ENCODE measurements around the gene RBM39.

GRCh38 chr20:35715652-35716051, 26.4 kb downstream of the RBM39 start:
- no peak for TF ChIP-seq POLR2AphosphoS5 (IDR thresholded peaks at IDR 0.05; ENCODE audit: low read depth, low read length)
- no peak for TF ChIP-seq FOXP2 (optimal IDR thresholded peaks at IDR 0.05; ENCODE audit: borderline replicate concordance, extremely low read depth, extremely low read length, insufficient read depth)
- TF ChIP-seq REST (IDR thresholded peaks at IDR 0.05; ENCODE audit: insufficient read depth in 1 of 2, low read depth in 2 of 2, low read length in 2 of 2) = no peak
- no peak for TF ChIP-seq TAF1 (IDR thresholded peaks at IDR 0.05; ENCODE audit: borderline replicate concordance, insufficient read depth, low read length)
- TF ChIP-seq SIN3A (IDR thresholded peaks at IDR 0.05; ENCODE audit: borderline replicate concordance, insufficient read depth, low read length) = no peak

Data from PFSK-1 (cell line).